Amygdala (tissue), 56 donors: ENCODE measurements around the gene ARHGAP6.
"Not testable (repeated sequence)": the region's sequence is repeated elsewhere in the genome, so short reads cannot be mapped to it uniquely, and the experiment has no call there.

Experiments
- DNase-seq, 56 donors: peaks; one replicate each; lab custom pipeline; 2025; lab: John Stamatoyannopoulos, UW

Gene ARHGAP6

DNA sequence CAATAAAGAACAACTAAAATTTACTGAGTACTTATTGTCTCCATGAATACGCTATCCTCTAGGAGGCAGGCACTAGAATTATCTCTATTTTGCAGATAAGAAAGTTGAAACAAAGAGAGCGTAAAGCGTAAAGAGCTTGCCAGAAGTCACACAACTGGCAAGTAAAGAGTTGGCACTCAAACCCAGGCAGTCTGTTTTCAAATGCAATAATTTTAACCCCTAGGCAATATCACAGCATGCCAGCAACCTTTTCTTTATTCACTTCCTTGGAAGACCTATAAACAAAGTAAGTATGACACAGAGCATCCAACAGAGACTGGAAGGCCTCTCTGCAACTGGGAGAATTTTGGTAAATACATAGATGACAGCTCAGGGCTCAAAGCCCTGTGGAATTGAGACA is 395.7 kb downstream of the ARHGAP6 start:
- no peak for DNase-seq

- no peak for DNase-seq
These were observed 396.7 kb downstream of the ARHGAP6 start for GRCh38 chrX:11269006-11269405.

- no peak for DNase-seq
These were observed 398.3 kb downstream of the ARHGAP6 start for GRCh38 chrX:11267425-11267824.

DNA sequence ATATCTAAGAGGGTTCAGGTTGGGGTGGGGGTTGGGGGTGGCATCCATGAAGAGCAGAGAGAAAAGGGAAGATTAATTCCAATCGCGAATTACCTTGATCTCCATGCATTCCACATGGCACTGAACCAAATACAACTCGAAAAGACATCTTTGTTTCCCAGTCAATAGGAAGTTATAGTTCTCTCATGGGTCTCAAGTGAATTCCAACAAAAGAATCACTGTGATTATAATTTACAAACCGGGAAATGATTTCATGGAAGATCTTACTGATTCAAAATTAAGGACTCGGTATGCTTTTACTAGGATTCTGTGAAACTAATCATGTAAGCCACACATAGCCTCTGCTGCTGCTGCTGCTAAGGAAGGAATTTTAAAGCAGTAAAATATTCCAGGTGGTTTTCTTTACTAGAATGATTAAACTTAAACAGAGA is 399.1 kb downstream of the ARHGAP6 start:
- no peak for DNase-seq

DNA sequence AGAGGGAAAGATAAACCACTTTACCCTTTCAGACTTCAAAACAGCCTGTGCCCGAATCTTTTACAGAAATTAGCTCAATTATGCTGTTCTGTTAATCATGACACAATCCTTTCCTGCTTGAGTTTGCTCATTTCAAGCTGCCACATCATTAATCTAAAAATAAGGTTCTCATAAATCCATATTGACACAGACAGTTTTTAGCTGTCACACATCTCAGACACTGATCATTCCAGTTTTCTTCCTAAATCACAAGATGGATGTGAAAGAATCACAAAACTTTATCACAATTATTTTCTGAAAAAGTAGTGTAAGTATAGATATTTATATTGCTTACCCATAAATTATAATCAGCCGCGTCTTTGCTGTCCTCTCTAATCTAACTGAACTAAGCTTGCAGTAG is 400.4 kb downstream of the ARHGAP6 start:
- DNase-seq: no peak

GRCh38 chrX:11264925-11265324 is 400.8 kb downstream of the ARHGAP6 start:
- no peak for DNase-seq

GRCh38 chrX:11261260-11261659 is 404.5 kb downstream of the ARHGAP6 start:
- no peak for DNase-seq

GRCh38 chrX:11259437-11259836 is 406.3 kb downstream of the ARHGAP6 start:
- DNase-seq: no peak

- DNase-seq: no peak
These were observed 408.0 kb downstream of the ARHGAP6 start for GRCh38 chrX:11257711-11258110.

- DNase-seq: no peak
These were observed 408.4 kb downstream of the ARHGAP6 start for GRCh38 chrX:11257290-11257689.

DNA sequence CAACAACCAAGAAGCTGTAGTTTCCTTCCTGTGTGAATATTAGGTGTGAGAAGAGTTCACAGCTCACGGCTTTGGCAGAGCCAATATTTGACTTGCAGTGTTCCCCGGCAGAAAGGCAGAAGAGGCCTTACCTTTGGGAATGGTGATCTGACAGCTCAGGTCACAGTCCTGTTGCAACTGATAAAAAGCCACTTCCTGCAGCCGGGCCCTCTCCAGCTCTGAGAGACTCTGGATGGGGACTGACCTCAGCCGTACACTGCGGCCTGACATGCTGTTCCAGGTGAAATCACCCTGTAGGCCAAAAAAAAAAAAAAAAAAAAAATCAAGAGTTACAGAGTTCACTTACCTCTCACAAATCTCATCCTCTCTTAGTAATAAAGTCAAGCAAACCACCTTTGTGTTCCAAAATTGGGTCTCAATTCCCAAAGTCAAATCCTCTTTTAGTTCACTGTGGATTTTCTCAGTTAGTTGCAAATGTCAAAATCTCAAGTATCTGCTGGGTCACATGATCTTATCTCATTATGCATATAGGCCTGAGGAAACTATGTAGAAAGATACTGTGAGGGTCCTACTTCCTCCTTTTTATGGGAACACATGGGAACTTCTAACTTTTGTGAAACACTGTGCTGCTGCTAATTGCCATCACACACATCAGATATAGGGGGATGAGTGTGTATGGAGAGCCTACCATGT is 411.2 kb downstream of the ARHGAP6 start:
- no peak for DNase-seq

DNA sequence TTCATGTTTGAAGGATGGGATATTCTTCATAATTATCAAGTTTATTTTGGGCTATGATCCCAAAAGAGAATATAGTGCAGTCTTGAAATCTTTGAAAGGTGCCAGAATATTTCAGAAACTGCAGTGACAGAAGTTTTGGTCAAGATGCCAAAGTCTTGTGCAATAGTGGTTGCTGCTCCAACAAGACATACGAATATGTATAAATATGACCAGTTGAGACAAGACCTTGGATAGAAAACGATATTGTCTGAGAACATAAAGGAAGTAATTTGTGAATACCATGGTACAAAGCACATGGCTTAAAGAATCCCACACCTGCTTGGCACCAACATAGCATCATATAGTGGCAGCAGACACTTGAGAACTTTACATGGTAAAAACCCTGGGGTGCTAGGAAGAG is 421.1 kb downstream of the ARHGAP6 start:
- DNase-seq: no peak

- no peak for DNase-seq
These were observed 423.0 kb downstream of the ARHGAP6 start for GRCh38 chrX:11242704-11243103.

DNA sequence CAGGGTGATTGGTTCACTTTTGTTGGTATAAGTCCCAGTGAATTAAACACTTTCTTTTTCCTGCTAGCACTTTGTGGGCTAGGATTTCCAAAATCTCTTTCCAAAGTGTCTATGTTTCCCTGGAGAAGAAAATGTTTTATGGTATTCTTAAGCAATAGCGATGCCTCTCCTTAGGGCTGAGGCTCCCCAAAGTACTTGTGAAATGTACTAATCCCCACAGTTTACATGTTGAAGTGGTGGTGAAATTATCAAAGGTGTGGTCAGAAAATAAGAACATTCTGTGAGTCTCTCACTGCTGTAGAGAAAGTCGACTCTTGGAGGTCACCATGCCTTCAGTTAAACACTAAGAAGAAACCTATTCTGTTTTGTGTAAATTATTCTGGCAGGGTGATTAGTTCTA is 424.0 kb downstream of the ARHGAP6 start:
- no peak for DNase-seq

- DNase-seq: no peak
These were observed 426.5 kb downstream of the ARHGAP6 start for GRCh38 chrX:11239230-11239629.

DNA sequence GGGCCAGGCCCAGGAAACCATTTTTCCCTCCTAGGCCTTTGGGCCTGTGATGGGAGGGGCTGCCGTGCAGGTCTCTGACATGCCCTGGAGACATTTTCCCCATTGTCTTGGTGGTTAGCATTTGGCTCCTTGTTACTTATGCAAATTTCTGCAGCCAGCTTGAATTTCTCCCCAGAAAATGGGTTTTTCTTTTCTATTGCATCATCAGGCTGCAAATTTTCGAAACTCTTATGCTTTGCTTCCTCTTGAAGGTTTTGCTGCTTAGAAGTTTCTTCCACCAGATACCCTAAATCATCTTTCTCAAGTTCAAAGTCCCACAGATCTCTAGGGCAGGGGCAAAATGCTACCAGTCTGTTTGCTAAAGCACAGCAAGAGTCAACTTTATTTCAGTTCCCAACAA is 430.3 kb downstream of the ARHGAP6 start:
- not testable (repeated sequence) for DNase-seq

GRCh38 chrX:11215191-11215921 is 450.4 kb downstream of the ARHGAP6 start:
- DNase-seq: no peak

GRCh38 chrX:11214346-11215190 is 451.2 kb downstream of the ARHGAP6 start:
- no peak for DNase-seq

- DNase-seq: no peak
These were observed 453.0 kb downstream of the ARHGAP6 start for GRCh38 chrX:11212741-11213140.

DNA sequence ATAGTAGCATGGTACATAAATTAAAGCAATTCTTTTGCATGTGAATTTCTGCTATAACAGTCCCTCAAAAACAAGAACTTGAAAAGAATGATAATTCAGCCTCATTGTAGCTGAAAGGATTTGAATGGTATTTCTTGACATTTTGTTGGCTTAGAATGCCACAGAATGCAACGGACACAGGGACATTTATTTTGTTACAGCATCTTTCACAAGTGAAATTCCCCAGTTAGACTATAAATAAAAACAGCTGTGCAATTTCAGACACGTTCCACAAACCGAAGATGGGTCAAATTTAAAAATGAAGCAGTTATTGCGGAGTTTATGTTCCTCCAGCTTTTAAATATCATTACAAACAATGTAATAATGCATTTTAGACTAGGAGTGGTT is 455.3 kb downstream of the ARHGAP6 start:
- DNase-seq: no peak

GRCh38 chrX:11209798-11210414 is 455.8 kb downstream of the ARHGAP6 start:
- no peak for DNase-seq
